ENCODE measurements around the gene RASAL2.
"Not testable (repeated sequence)": the region's sequence is repeated elsewhere in the genome, so short reads cannot be mapped to it uniquely, and the experiment has no call there.

Gene RASAL2

GRCh38 chr1:178243890-178244289 lies 150.0 kb downstream of the RASAL2 start:
- Histone ChIP-seq H3F3A (ENCODE audit: insufficient read depth) (no peaks in the 10 kb centered on the region), H3K4me2 (ENCODE audit: low read depth, low read length, poor library complexity, severe bottlenecking) (no peak overlapping the region), H2AFZ (ENCODE audit: low read depth, low read length, severe bottlenecking) (no peak overlapping the region), H3K36me3 (ENCODE audit: low read length) (no peaks in the 10 kb centered on the region), H3K4me3 (ENCODE audit: insufficient read depth, low read length, poor library complexity, severe bottlenecking) (no peak overlapping the region), H4K20me1 (ENCODE audit: low read depth, low read length) (no peaks in the 10 kb centered on the region), H3K9ac (ENCODE audit: low read length) (no peak overlapping the region), H3K9me3 (ENCODE audit: insufficient read depth, low read length) (no peaks in the 10 kb centered on the region), H3K9me2 (replicated peaks; ENCODE audit: insufficient read depth, low read length) (no peaks in the 10 kb centered on the region), H3K27me3 (ENCODE audit: low read length) (no peaks in the 10 kb centered on the region), H3K79me2 (ENCODE audit: insufficient read depth, low read length) (no peaks in the 10 kb centered on the region), H3K27ac (ENCODE audit: low read depth, low read length) (no peak overlapping the region)
- TF ChIP-seq EZH2phosphoT487 (conservative IDR thresholded peaks at IDR 0.05; ENCODE audit: low read length) (no peak), CTCF (IDR thresholded peaks at IDR 0.05; ENCODE audit: insufficient read depth, low read length, poor library complexity, severe bottlenecking) (no peak)

GRCh38 chr1:178248284-178248683 lies 154.4 kb downstream of the RASAL2 start:
- not testable (repeated sequence) for H3K4me3 ChIP-seq (ENCODE audit: insufficient read depth, low read length, poor library complexity, severe bottlenecking); H2AFZ ChIP-seq (ENCODE audit: low read depth, low read length, severe bottlenecking); H3K27me3 ChIP-seq (ENCODE audit: low read length); H4K20me1 ChIP-seq (ENCODE audit: low read depth, low read length); H3K4me2 ChIP-seq (ENCODE audit: low read depth, low read length, poor library complexity, severe bottlenecking); H3K79me2 ChIP-seq (ENCODE audit: insufficient read depth, low read length); H3K9me2 ChIP-seq (replicated peaks; ENCODE audit: insufficient read depth, low read length); H3F3A ChIP-seq (ENCODE audit: insufficient read depth); H3K36me3 ChIP-seq (ENCODE audit: low read length); H3K9ac ChIP-seq (ENCODE audit: low read length); H3K9me3 ChIP-seq (ENCODE audit: insufficient read depth, low read length); H3K27ac ChIP-seq (ENCODE audit: low read depth, low read length)

- not testable (repeated sequence) for H3K4me3 ChIP-seq (ENCODE audit: insufficient read depth, low read length, poor library complexity, severe bottlenecking); H3K79me2 ChIP-seq (ENCODE audit: insufficient read depth, low read length); H3F3A ChIP-seq (ENCODE audit: insufficient read depth); H4K20me1 ChIP-seq (ENCODE audit: low read depth, low read length); H3K9me3 ChIP-seq (ENCODE audit: insufficient read depth, low read length); H3K9ac ChIP-seq (ENCODE audit: low read length); H2AFZ ChIP-seq (ENCODE audit: low read depth, low read length, severe bottlenecking); H3K27me3 ChIP-seq (ENCODE audit: low read length); H3K36me3 ChIP-seq (ENCODE audit: low read length); H3K9me2 ChIP-seq (replicated peaks; ENCODE audit: insufficient read depth, low read length); H3K4me2 ChIP-seq (ENCODE audit: low read depth, low read length, poor library complexity, severe bottlenecking); H3K27ac ChIP-seq (ENCODE audit: low read depth, low read length)
Observed at GRCh38 chr1:178253581-178253980, 159.7 kb downstream of the RASAL2 start.

- Histone ChIP-seq H3K79me2 (ENCODE audit: insufficient read depth, low read length) (no peaks in the 10 kb centered on the region), H4K20me1 (ENCODE audit: low read depth, low read length) (no peaks in the 10 kb centered on the region), H3K9me2 (replicated peaks; ENCODE audit: insufficient read depth, low read length) (no peaks in the 10 kb centered on the region), H3K9ac (ENCODE audit: low read length) (no peak overlapping the region), H3K9me3 (ENCODE audit: insufficient read depth, low read length) (no peaks in the 10 kb centered on the region), H3K27ac (ENCODE audit: low read depth, low read length) (no peak overlapping the region), H2AFZ (ENCODE audit: low read depth, low read length, severe bottlenecking) (no peak overlapping the region), H3K36me3 (ENCODE audit: low read length) (no peaks in the 10 kb centered on the region), H3K27me3 (ENCODE audit: low read length) (no peaks in the 10 kb centered on the region), H3F3A (ENCODE audit: insufficient read depth) (no peaks in the 10 kb centered on the region), H3K4me3 (ENCODE audit: insufficient read depth, low read length, poor library complexity, severe bottlenecking) (no peak overlapping the region), H3K4me2 (ENCODE audit: low read depth, low read length, poor library complexity, severe bottlenecking) (no peak overlapping the region)
- TF ChIP-seq EZH2phosphoT487 (conservative IDR thresholded peaks at IDR 0.05; ENCODE audit: low read length): no peak
- no peak for TF ChIP-seq CTCF (IDR thresholded peaks at IDR 0.05; ENCODE audit: insufficient read depth, low read length, poor library complexity, severe bottlenecking)
Observed at GRCh38 chr1:178254433-178254832, 160.5 kb downstream of the RASAL2 start.
